Activated CD4-positive, alpha-beta T cell treated with anti-CD3 and anti-CD28 coated beads for 1 hour (primary cell): ENCODE data around the gene ST6GALNAC3.

Experiments
- DNase-seq: peaks from one replicate; pipeline ENCODE4 v3.0.0-alpha.2; 2020

ST6GALNAC3 gene

GRCh38 chr1:76470166-76470565 lies 395.6 kb downstream of the ST6GALNAC3 start:
- DNase-seq, result no peak

- DNase-seq, result no peak
These were observed 397.0 kb downstream of the ST6GALNAC3 start for GRCh38 chr1:76471536-76471935.

GRCh38 chr1:76473591-76473990 lies 399.0 kb downstream of the ST6GALNAC3 start:
- no peak for DNase-seq

GRCh38 chr1:76474922-76475321 lies 400.4 kb downstream of the ST6GALNAC3 start:
- no peak for DNase-seq

GRCh38 chr1:76477156-76477555 lies 402.6 kb downstream of the ST6GALNAC3 start:
- no peak for DNase-seq

- no peak for DNase-seq
These were observed 406.3 kb downstream of the ST6GALNAC3 start for GRCh38 chr1:76480827-76481226.

- no peak for DNase-seq
These were observed 407.1 kb downstream of the ST6GALNAC3 start for GRCh38 chr1:76481672-76482071.

GRCh38 chr1:76482272-76482671 lies 407.7 kb downstream of the ST6GALNAC3 start:
- DNase-seq, result no peak

- DNase-seq, result no peak
These were observed 417.2 kb downstream of the ST6GALNAC3 start for GRCh38 chr1:76491737-76492136.

- no peak for DNase-seq
These were observed 418.3 kb downstream of the ST6GALNAC3 start for GRCh38 chr1:76492752-76493430.

GRCh38 chr1:76494807-76495206 lies 420.3 kb downstream of the ST6GALNAC3 start:
- no peak for DNase-seq

- no peak for DNase-seq
These were observed 422.3 kb downstream of the ST6GALNAC3 start for GRCh38 chr1:76496871-76497270.

- no peak for DNase-seq
These were observed 425.6 kb downstream of the ST6GALNAC3 start for GRCh38 chr1:76500116-76500515.

- no peak for DNase-seq
These were observed 426.6 kb downstream of the ST6GALNAC3 start for GRCh38 chr1:76501136-76501535.

- DNase-seq, result no peak
These were observed 427.2 kb downstream of the ST6GALNAC3 start for GRCh38 chr1:76501586-76502219.

GRCh38 chr1:76503100-76503499 lies 428.6 kb downstream of the ST6GALNAC3 start:
- DNase-seq, result no peak

GRCh38 chr1:76503736-76504135 lies 429.2 kb downstream of the ST6GALNAC3 start:
- DNase-seq, result no peak

GRCh38 chr1:76507376-76507775 lies 432.8 kb downstream of the ST6GALNAC3 start:
- DNase-seq, result no peak

- DNase-seq, result no peak
These were observed 434.3 kb downstream of the ST6GALNAC3 start for GRCh38 chr1:76508871-76509270.

- DNase-seq, result no peak
These were observed 436.4 kb downstream of the ST6GALNAC3 start for GRCh38 chr1:76510672-76511557.

- DNase-seq, result no peak
These were observed 437.1 kb downstream of the ST6GALNAC3 start for GRCh38 chr1:76511558-76512179.

GRCh38 chr1:76530953-76531352 lies 456.4 kb downstream of the ST6GALNAC3 start:
- DNase-seq, result no peak

GRCh38 chr1:76541618-76542017 lies 467.1 kb downstream of the ST6GALNAC3 start:
- no peak for DNase-seq
